ENCODE data around the gene CCDC47.

The CCDC47 gene

GRCh38 chr17:63780928-63781327 is 7.5 kb upstream of the CCDC47 start:
- H3K27ac ChIP-seq (ENCODE audit: extremely low read depth, low read depth, low read length) = no peak overlapping the region
- CTCF ChIA-PET = interaction anchor here (0.5 to 1.0 kb wide), 3 partner anchors 23 to 105 kb away, joined by 3 to 5 read pairs (median 3); no protein-coding TSS in a partner anchor
- H3K36me3 ChIP-seq (ENCODE audit: control insufficient read depth in 2 of 2, insufficient read depth in 1 of 2, low read length in 2 of 2) = peaks cover 53 to 88% of the 10 kb centered on the region in 2 experiments
- POLR2A ChIA-PET = interaction anchor here (0.5 to 0.6 kb wide), 3 partner anchors 31 to 159 kb away, joined by 3 to 4 read pairs (median 3); partner anchors contain the start of gene MAP3K3
- TF ChIP-seq ZNF501 (tag by site-specific recombination; IDR thresholded peaks at IDR 0.05) (no peak), GFI1B (tag by site-specific recombination; IDR thresholded peaks at IDR 0.05) (no peak), ZNF621 (tag by site-specific recombination; IDR thresholded peaks at IDR 0.05) (no peak), ZNF175 (tag by site-specific recombination; IDR thresholded peaks at IDR 0.05) (no peak), ZBTB7A (tag by site-specific recombination; IDR thresholded peaks at IDR 0.05; ENCODE audit: low read depth) (no peak), PRDM1 (tag by site-specific recombination; IDR thresholded peaks at IDR 0.05) (peak; percentile 4; the same call in 1 of the 2 replicates), YY1 (tag by site-specific recombination; IDR thresholded peaks at IDR 0.05) (no peak), ZNF530 (tag by site-specific recombination; IDR thresholded peaks at IDR 0.05; ENCODE audit: low read depth) (no peak), ZNF37A (tag by site-specific recombination; IDR thresholded peaks at IDR 0.05) (no peak), ZNF837 (tag by site-specific recombination; IDR thresholded peaks at IDR 0.05) (no peak), ZBTB8A (tag by site-specific recombination; IDR thresholded peaks at IDR 0.05) (no peak), FEZF1 (tag by site-specific recombination; IDR thresholded peaks at IDR 0.05) (no peak), ZNF24 (tag by site-specific recombination; IDR thresholded peaks at IDR 0.05) (no peak), ZNF416 (tag by site-specific recombination; IDR thresholded peaks at IDR 0.05) (no peak)
- TF ChIP-seq, protein P1, sequence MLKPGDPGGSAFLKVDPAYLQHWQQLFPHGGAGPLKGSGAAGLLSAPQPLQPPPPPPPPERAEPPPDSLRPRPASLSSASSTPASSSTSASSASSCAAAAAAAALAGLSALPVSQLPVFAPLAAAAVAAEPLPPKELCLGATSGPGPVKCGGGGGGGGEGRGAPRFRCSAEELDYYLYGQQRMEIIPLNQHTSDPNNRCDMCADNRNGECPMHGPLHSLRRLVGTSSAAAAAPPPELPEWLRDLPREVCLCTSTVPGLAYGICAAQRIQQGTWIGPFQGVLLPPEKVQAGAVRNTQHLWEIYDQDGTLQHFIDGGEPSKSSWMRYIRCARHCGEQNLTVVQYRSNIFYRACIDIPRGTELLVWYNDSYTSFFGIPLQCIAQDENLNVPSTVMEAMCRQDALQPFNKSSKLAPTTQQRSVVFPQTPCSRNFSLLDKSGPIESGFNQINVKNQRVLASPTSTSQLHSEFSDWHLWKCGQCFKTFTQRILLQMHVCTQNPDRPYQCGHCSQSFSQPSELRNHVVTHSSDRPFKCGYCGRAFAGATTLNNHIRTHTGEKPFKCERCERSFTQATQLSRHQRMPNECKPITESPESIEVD (tag by site-specific recombination; IDR thresholded peaks at IDR 0.05) = 0 out of 2 replicates have a peak, but pooled peaks have one; percentile 4
- TF ChIP-seq, protein P2, sequence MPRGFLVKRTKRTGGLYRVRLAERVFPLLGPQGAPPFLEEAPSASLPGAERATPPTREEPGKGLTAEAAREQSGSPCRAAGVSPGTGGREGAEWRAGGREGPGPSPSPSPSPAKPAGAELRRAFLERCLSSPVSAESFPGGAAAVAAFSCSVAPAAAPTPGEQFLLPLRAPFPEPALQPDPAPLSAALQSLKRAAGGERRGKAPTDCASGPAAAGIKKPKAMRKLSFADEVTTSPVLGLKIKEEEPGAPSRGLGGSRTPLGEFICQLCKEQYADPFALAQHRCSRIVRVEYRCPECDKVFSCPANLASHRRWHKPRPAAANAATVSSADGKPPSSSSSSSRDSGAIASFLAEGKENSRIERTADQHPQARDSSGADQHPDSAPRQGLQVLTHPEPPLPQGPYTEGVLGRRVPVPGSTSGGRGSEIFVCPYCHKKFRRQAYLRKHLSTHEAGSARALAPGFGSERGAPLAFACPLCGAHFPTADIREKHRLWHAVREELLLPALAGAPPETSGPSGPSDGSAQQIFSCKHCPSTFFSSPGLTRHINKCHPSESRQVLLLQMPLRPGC (tag by site-specific recombination; IDR thresholded peaks at IDR 0.05) = no peak
- H3K4me1 ChIP-seq (ENCODE audit: control insufficient read depth, insufficient read depth, low read length) = peaks cover 3% of the 10 kb centered on the region
- H3K4me3 ChIP-seq (ENCODE audit: low read depth, low read length) = no peak overlapping the region
- H3K9me3 ChIP-seq (ENCODE audit: control insufficient read depth, insufficient read depth, low read depth, low read length) = no peaks in the 10 kb centered on the region

DNA sequence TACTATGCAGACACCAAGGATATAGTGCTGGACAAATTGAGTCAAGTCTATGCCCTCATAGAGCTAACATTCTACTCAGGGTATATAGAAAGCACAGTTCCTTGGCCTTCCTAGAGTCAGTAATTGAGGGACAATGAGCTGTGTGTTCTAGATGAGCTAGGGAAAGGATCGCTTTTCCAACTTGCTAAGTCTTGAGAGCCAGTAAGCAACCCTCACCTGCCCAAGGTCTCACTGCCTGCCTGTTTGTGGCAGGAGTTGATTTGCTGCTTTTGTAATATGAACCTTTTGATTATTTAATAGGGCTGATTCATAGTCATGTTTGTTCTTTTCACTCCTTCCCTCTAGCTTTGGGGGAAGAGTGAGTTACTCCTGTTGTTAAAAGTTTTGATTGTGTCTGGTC is 7.1 kb upstream of the CCDC47 start:
- H3K36me3 ChIP-seq (ENCODE audit: control insufficient read depth in 2 of 2, insufficient read depth in 1 of 2, low read length in 2 of 2) = peaks cover 53 to 86% of the 10 kb centered on the region in 2 experiments
- peaks cover 3% of the 10 kb centered on the region for H3K4me1 ChIP-seq (ENCODE audit: control insufficient read depth, insufficient read depth, low read length)
- CTCF ChIA-PET = interaction anchor here (0.5 to 1.0 kb wide), 2 partner anchors 54 to 104 kb away, joined by 3 read pairs; no protein-coding TSS in a partner anchor
- H3K4me3 ChIP-seq (ENCODE audit: low read depth, low read length) = no peak overlapping the region
- no peaks in the 10 kb centered on the region for H3K9me3 ChIP-seq (ENCODE audit: control insufficient read depth, insufficient read depth, low read depth, low read length)
- POLR2A ChIA-PET = interaction anchor here (0.5 to 0.6 kb wide), 3 partner anchors 30 to 159 kb away, joined by 3 to 4 read pairs (median 3); partner anchors contain the start of gene MAP3K3
- H3K27ac ChIP-seq (ENCODE audit: extremely low read depth, low read depth, low read length) = no peak overlapping the region
- 0 out of 2 replicates have a peak, but pooled peaks have one; percentile 32 for TF ChIP-seq ZNF629 (tag by site-specific recombination; IDR thresholded peaks at IDR 0.05)
- TF ChIP-seq, protein P3, sequence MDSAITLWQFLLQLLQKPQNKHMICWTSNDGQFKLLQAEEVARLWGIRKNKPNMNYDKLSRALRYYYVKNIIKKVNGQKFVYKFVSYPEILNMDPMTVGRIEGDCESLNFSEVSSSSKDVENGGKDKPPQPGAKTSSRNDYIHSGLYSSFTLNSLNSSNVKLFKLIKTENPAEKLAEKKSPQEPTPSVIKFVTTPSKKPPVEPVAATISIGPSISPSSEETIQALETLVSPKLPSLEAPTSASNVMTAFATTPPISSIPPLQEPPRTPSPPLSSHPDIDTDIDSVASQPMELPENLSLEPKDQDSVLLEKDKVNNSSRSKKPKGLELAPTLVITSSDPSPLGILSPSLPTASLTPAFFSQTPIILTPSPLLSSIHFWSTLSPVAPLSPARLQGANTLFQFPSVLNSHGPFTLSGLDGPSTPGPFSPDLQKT (IDR thresholded peaks at IDR 0.05; ENCODE audit: borderline replicate concordance, low read depth, low read length) = no peak
- 0 out of 2 replicates have a peak, but pooled peaks have one; percentile 40 for TF ChIP-seq ZBTB17 (tag by site-specific recombination; IDR thresholded peaks at IDR 0.05)
- TF ChIP-seq SP7 (tag by site-specific recombination; IDR thresholded peaks at IDR 0.05) = peak; percentile 43; the same call in 1 of the 2 replicates
- TF ChIP-seq OSR2 (tag by site-specific recombination; IDR thresholded peaks at IDR 0.05) = 0 out of 2 replicates have a peak, but pooled peaks have one; percentile 11
- no peak for TF ChIP-seq ZNF585B (tag by site-specific recombination; IDR thresholded peaks at IDR 0.05)
- TF ChIP-seq GLI2 (tag by site-specific recombination; IDR thresholded peaks at IDR 0.05; ENCODE audit: borderline replicate concordance, low read depth) = no peak
- TF ChIP-seq, protein P4, sequence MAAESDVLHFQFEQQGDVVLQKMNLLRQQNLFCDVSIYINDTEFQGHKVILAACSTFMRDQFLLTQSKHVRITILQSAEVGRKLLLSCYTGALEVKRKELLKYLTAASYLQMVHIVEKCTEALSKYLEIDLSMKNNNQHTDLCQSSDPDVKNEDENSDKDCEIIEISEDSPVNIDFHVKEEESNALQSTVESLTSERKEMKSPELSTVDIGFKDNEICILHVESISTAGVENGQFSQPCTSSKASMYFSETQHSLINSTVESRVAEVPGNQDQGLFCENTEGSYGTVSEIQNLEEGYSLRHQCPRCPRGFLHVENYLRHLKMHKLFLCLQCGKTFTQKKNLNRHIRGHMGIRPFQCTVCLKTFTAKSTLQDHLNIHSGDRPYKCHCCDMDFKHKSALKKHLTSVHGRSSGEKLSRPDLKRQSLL (tag by site-specific recombination; IDR thresholded peaks at IDR 0.05) = 0 out of 2 replicates have a peak, but pooled peaks have one; percentile 56
- TF ChIP-seq TCF7L2 (IDR thresholded peaks at IDR 0.05; ENCODE audit: borderline replicate concordance, low read depth, low read length) = no peak
- TF ChIP-seq FEZF1 (tag by site-specific recombination; IDR thresholded peaks at IDR 0.05) = peak; percentile 78
- peak; percentile 77 for TF ChIP-seq WT1 (tag by site-specific recombination; IDR thresholded peaks at IDR 0.05)
- peak; percentile 85 for TF ChIP-seq PRDM1 (tag by site-specific recombination; IDR thresholded peaks at IDR 0.05)
- TF ChIP-seq ZEB2 (tag by site-specific recombination; IDR thresholded peaks at IDR 0.05) = peak; percentile 58
- TF ChIP-seq GLI4 (tag by site-specific recombination; IDR thresholded peaks at IDR 0.05) = no peak
- peak; percentile 92 for TF ChIP-seq ZNF10 (tag by site-specific recombination; IDR thresholded peaks at IDR 0.05)
